BE2C (cell line): ENCODE results near the gene GABBR1.

ENCODE experiments used
- DNase-seq: peaks from one replicate; pipeline ENCODE4 v3.0.0-alpha.2; 2020
- H3K27me3 ChIP-seq: fragments of 250-450 bp; sonication (Bioruptor Pico); 2 replicates; pipeline ENCODE4 v1.5.1; 2020; ENCODE audit warnings: mild to moderate bottlenecking
- H3K36me3 ChIP-seq: fragments of 250-450 bp; sonication (Bioruptor Pico); 2 replicates; pipeline ENCODE4 v1.5.1; 2020; ENCODE audit warnings: mild to moderate bottlenecking
- H3K4me1 ChIP-seq: fragments of 250-450 bp; sonication (Bioruptor Pico); 2 replicates; pipeline ENCODE4 v1.5.1; 2020
- H3K4me3 ChIP-seq: 2 replicates; pipeline ENCODE4 v1.5.1; 2011; ENCODE audit warnings: low read depth, low read length
- H3K9me3 ChIP-seq: fragments of 250-450 bp; sonication (Bioruptor Pico); 2 replicates; pipeline ENCODE4 v1.5.1; 2020
- TF ChIP-seq, protein P1 (sequence below): IDR thresholded peaks from 2 replicates; pipeline ENCODE4 v1.5.1; 2012; ENCODE audit warnings: mild to moderate bottlenecking, low read depth, low read length

Gene GABBR1

DNA sequence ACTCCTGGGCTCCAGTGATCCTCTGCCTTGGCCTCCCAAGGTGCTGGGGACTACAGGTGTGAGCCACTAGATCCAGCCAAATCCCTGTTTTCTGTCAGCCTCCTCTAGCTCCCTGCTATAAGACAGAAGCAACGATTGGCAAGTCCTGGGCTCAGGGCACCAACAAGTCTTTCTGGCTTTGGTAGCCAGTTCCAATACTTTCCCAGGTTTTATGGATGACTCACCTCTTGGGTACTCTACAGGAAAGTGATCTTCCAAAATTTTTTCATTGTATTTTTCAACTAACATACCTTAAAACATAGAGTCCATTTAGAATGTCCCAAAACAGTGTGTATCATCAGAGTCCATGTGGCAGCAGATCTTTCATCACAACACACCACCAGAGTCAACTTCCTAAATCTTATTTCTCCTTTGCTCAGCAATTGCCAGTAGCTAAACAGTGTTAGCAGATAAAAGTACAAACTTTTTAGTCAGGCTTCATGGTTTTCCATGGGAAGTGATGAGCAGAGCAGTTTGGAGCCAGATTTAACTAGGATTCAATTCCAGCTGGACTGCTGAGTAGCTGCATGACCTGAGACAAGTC, 13.3 kb downstream of the GABBR1 start:
- DNase-seq: no peak
- TF ChIP-seq, protein P1, sequence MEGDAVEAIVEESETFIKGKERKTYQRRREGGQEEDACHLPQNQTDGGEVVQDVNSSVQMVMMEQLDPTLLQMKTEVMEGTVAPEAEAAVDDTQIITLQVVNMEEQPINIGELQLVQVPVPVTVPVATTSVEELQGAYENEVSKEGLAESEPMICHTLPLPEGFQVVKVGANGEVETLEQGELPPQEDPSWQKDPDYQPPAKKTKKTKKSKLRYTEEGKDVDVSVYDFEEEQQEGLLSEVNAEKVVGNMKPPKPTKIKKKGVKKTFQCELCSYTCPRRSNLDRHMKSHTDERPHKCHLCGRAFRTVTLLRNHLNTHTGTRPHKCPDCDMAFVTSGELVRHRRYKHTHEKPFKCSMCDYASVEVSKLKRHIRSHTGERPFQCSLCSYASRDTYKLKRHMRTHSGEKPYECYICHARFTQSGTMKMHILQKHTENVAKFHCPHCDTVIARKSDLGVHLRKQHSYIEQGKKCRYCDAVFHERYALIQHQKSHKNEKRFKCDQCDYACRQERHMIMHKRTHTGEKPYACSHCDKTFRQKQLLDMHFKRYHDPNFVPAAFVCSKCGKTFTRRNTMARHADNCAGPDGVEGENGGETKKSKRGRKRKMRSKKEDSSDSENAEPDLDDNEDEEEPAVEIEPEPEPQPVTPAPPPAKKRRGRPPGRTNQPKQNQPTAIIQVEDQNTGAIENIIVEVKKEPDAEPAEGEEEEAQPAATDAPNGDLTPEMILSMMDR: no peak
- H3K4me1 ChIP-seq: no peaks in the 10 kb centered on the region
- H3K4me3 ChIP-seq: no peak overlapping the region
- no peaks in the 10 kb centered on the region for H3K36me3 ChIP-seq
- H3K9me3 ChIP-seq: no peaks in the 10 kb centered on the region
- H3K27me3 ChIP-seq: no peaks in the 10 kb centered on the region

DNA sequence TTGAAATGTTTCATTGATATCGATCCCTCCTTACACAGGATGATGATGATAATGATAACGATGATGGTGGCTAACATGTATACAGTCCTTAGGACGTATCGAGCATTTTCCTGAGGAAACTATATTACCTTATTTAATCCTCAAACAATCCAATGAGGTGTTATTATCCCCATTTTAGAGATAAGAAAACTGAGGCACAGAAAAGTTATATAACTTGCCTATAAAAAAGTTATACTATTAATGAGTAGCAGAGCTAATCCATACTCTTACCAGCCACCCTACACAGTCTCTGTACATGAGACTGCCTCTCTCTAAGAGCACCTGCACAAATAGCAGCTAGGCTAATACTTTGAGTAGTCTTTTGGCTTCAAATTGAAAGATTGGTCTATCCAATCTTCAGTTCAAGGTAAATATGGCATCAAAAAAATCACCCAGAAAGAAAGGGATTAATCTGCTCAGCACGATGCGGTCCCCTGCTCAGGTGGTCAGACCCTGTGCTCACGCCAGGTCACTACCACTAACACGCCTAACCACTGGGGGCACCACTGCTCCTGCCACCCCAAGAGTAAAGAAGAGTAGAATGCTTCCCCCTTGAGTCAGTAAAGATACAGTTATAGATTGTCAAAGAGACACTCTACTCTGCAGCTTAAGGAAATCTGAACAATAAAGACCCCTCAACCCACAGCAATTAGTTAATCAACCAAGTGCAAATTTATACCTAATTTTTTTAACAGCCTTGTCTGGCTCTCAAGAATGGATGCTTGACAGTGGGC, 15.0 kb downstream of the GABBR1 start:
- H3K36me3 ChIP-seq: peaks cover 1% of the 10 kb centered on the region; the same call in 1 of the 2 replicates

DNA sequence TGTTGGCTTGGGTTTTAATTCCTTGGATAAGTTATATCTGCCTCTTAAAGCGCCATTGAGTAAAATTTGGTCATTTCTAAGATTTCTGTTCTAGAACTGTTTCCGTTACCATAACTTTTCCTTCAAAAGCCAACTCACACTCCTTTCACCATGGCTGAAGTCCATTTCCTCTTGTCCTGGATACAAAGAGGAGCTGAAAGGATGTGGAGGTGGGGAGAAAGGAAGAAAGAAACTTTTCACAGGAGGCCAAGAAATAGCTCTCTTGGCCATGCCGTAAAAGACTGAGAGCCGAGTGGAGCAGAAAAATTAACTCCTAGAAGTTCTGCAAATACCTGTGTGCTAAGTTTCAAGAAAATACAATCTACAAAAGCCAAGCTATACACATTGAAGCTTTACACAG, 21.6 kb downstream of the GABBR1 start:
- H3K4me1 ChIP-seq: no peaks in the 10 kb centered on the region; the same call in 1 of the 2 replicates
- no peaks in the 10 kb centered on the region for H3K9me3 ChIP-seq
- H3K36me3 ChIP-seq: peaks cover 6% of the 10 kb centered on the region

More for the DNA sequence above, 15.0 kb downstream of the GABBR1 start:
- Histone ChIP-seq H3K4me3 (no peak overlapping the region), H3K9me3 (no peaks in the 10 kb centered on the region), H3K27me3 (no peaks in the 10 kb centered on the region), H3K4me1 (no peaks in the 10 kb centered on the region)
- TF ChIP-seq, protein P1: peak; percentile 22; the same call in 1 of the 2 replicates
- no peak for DNase-seq

DNA sequence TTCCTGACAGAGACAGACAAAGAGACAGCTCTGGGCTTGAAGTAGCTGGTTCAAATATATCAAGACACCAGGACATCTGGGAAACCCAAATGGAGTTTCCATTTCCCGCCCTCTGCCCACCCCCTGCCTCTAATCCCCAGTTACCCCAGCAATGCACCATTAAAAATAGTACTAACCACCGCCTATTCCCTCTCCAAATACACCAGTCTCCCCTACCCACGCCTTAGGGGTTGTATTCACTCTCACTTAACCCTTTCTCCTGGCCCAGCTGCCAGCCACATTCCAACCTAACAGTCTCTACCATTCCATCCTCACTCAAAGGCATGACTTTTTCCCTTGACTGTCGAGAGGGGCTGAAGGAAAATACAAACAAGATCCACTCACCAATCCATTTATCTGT, 22.4 kb downstream of the GABBR1 start:
- no peak for DNase-seq
- Histone ChIP-seq H3K36me3 (peaks cover 6% of the 10 kb centered on the region), H3K9me3 (no peaks in the 10 kb centered on the region)

More for the DNA sequence above, 21.6 kb downstream of the GABBR1 start:
- H3K27me3 ChIP-seq: no peaks in the 10 kb centered on the region
- TF ChIP-seq, protein P1: no peak
- DNase-seq: no peak
- H3K4me3 ChIP-seq: no peak overlapping the region

DNA sequence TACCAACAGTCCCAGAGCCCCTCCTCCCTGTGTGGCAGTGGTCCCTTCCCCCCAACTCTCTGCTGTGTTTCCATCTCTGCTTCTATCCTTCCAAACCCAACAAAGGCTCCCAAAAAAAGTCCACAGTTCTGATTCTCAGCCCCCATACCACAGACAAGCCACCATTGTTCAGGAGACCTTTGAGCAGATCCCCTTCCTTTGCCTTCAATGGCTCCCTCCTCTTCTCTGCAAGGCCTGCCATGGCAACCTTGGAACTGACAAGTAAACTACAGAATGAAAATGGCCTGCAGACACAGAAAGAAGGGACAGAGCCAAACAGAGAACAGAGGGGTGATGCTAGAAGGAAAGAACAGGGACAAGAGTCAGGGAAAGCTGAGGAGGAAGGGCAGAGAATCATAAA, 24.9 kb downstream of the GABBR1 start:
- Histone ChIP-seq H3K9me3 (no peaks in the 10 kb centered on the region), H3K4me1 (peaks cover 3% of the 10 kb centered on the region; the same call in 1 of the 2 replicates), H3K36me3 (peaks cover 6% of the 10 kb centered on the region), H3K4me3 (no peak overlapping the region), H3K27me3 (no peaks in the 10 kb centered on the region)
- TF ChIP-seq, protein P1: no peak
- no peak for DNase-seq

More for the DNA sequence above, 22.4 kb downstream of the GABBR1 start:
- no peak overlapping the region for H3K4me3 ChIP-seq
- H3K27me3 ChIP-seq: no peaks in the 10 kb centered on the region
- TF ChIP-seq, protein P1: no peak
- no peaks in the 10 kb centered on the region; the same call in 1 of the 2 replicates for H3K4me1 ChIP-seq

DNA sequence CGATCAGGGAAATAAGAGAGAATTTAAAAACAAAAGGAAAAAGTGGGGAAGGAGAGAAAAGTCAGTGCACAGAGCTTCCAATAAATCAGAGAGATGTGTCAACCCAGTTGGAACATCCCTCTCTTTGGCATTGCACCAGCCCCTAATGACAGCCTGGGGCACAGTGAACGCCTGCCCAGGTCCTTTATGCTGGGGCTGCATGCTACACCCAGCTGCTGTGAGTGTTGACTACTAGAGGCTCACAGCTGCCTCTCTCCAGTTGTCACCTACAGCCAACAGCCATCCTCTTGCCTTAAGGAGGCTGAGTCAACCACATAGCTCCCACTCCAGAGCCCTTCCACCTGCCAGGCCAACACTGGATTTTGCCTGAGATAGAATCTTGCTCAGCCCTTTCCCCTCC, 29.1 kb downstream of the GABBR1 start:
- no peak overlapping the region for H3K4me3 ChIP-seq
- no peaks in the 10 kb centered on the region for H3K36me3 ChIP-seq
- TF ChIP-seq, protein P1: no peak
- H3K4me1 ChIP-seq: peaks cover 3% of the 10 kb centered on the region; the same call in 1 of the 2 replicates
- H3K27me3 ChIP-seq: no peaks in the 10 kb centered on the region
- DNase-seq: peak; percentile 53
- H3K9me3 ChIP-seq: no peaks in the 10 kb centered on the region
